DND-41 (cell line): ENCODE measurements around the gene ASRGL1.

ENCODE experiments used
- CTCF ChIP-seq: IDR thresholded peaks from 2 replicates; pipeline ENCODE4 v1.5.1; 2012; ENCODE audit warnings: borderline replicate concordance, low read length, moderate library complexity, mild to moderate bottlenecking; ENCODE audit not compliant: poor library complexity, severe bottlenecking; ENCODE audit errors: extremely low read depth
- EZH2 ChIP-seq: IDR thresholded peaks from 3 replicates; pipeline ENCODE4 v1.6.1; 2012; ENCODE audit warnings: borderline replicate concordance, low read depth, mild to moderate bottlenecking, moderate library complexity, low read length, inconsistent platforms; ENCODE audit not compliant: severe bottlenecking

- TF ChIP-seq CTCF = no peak
- TF ChIP-seq EZH2 = no peak
Observed at GRCh38 chr11:62387381-62387780, 50.1 kb downstream of the ASRGL1 start.
